ENCODE results near the gene GDF15.

DNA sequence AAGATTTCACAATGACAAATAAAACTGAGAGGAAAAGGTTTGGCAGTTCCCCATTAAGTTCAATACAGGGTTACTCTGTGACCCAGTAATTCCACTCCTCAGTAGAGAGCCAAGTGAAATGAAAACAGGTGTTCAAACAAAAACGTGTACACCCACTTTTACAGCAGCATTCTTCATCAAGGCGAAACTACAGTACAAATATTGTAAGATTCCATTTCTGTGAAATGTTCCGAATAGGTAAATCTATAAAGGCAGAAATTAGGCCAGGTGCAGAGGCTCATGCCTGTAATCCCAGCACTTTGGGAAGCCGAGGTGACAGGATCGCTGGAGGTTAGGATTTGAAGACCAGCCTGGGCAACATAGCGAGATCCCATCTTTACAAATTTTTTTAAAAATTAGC, 8.9 kb upstream of the GDF15 start:
- TF ChIP-seq EZH2 (IDR thresholded peaks at IDR 0.05; ENCODE audit: low read length), result no peak
- TF ChIP-seq, protein P1, sequence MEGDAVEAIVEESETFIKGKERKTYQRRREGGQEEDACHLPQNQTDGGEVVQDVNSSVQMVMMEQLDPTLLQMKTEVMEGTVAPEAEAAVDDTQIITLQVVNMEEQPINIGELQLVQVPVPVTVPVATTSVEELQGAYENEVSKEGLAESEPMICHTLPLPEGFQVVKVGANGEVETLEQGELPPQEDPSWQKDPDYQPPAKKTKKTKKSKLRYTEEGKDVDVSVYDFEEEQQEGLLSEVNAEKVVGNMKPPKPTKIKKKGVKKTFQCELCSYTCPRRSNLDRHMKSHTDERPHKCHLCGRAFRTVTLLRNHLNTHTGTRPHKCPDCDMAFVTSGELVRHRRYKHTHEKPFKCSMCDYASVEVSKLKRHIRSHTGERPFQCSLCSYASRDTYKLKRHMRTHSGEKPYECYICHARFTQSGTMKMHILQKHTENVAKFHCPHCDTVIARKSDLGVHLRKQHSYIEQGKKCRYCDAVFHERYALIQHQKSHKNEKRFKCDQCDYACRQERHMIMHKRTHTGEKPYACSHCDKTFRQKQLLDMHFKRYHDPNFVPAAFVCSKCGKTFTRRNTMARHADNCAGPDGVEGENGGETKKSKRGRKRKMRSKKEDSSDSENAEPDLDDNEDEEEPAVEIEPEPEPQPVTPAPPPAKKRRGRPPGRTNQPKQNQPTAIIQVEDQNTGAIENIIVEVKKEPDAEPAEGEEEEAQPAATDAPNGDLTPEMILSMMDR (optimal IDR thresholded peaks at IDR 0.05 in 1 of 3, IDR thresholded peaks at IDR 0.05 in 1 of 3, conservative IDR thresholded peaks at IDR 0.05 in 1 of 3; ENCODE audit: extremely low read depth in 1 of 3, insufficient read depth in 2 of 3, low read length in 3 of 3), result no peak

All from keratinocyte (primary cell).